Thoracic aorta (tissue), 2 donors: Measurements from ENCODE around the gene HDAC11. TPM values are rescaled to one million over a fixed set of nuclear protein-coding genes. Genes with fewer than 3 reads are reported as not detected.
"Not testable (repeated sequence)": the region's sequence is repeated elsewhere in the genome, so short reads cannot be mapped to it uniquely, and the experiment has no call there.

ENCODE experiments used
- ATAC-seq: fragments of 150-250 bp; one replicate; pipeline ENCODE4 v1.8.0; 2017; ENCODE audit warnings: low read depth; ENCODE audit not compliant: insufficient number of reproducible peaks, low FRiP score
- DNase-seq: peaks from one replicate; pipeline ENCODE4 v3.0.0-alpha.2; 2020; ENCODE audit warnings: low spot score
- H3K27ac ChIP-seq, 2 donors: fragments of 200-600 bp; sonication (generic); 1 replicate in 1 of 2; 2 replicates in 1 of 2; pipeline ENCODE4 v1.5.1; 2016; ENCODE audit warnings: mild to moderate bottlenecking in 2 of 2, moderate library complexity in 2 of 2
- H3K27me3 ChIP-seq: fragments of 200-600 bp; sonication (generic); replicated peaks from 2 replicates; pipeline ENCODE4 v1.6.0; 2016; ENCODE audit warnings: mild to moderate bottlenecking; ENCODE audit not compliant: insufficient read depth
- H3K36me3 ChIP-seq: fragments of 200-600 bp; sonication (generic); one replicate; pipeline ENCODE4 v1.5.1; 2016
- H3K4me1 ChIP-seq, 2 donors: fragments of 200-600 bp; sonication (generic); 1 replicate in 1 of 2; 2 replicates in 1 of 2; pipeline versions ENCODE4 v1.5.1 to v1.6.0; 2016; ENCODE audit warnings: low read depth in 2 of 2, mild to moderate bottlenecking in 1 of 2; ENCODE audit not compliant: control insufficient read depth in 1 of 2
- H3K4me3 ChIP-seq: fragments of 200-600 bp; sonication (generic); 2 replicates; pipeline ENCODE4 v1.5.1; 2016; ENCODE audit warnings: mild to moderate bottlenecking
- H3K9me3 ChIP-seq: fragments of 200-600 bp; sonication (generic); 2 replicates; pipeline ENCODE4 v1.5.1; 2016
- CTCF ChIP-seq: fragments of 200-600 bp; sonication (generic); IDR thresholded peaks from one replicate; pipeline ENCODE4 v1.5.1; 2019; ENCODE audit warnings: antibody characterized with exemption
- total RNA-seq, 2 donors: library from RNA; depleted of rRNA; stranded (reverse); fragments of >200 nt; gene quantifications; one replicate each; pipeline versions ENCODE4 v1.1.0 to v1.2.3, GENCODE V29; 2016

The HDAC11 gene
- total RNA-seq, 2 donors from 2014 or later, result 15.8 to 17.4 TPM

GRCh38 chr3:13495921-13496723 lies 16.0 kb downstream of the HDAC11 start:
- Histone ChIP-seq H3K27me3 (no peaks in the 10 kb centered on the region), H3K27ac (no peak overlapping the region), H3K36me3 (no peaks in the 10 kb centered on the region), H3K9me3 (no peaks in the 10 kb centered on the region), H3K4me1 (peaks cover 5 to 12% of the 10 kb centered on the region in 2 donors), H3K4me3 (no peak overlapping the region)
- DNase-seq (peak; percentile 41), ATAC-seq (peak; percentile 87)
- TF ChIP-seq CTCF, result peak; percentile 93

GRCh38 chr3:13496879-13497278 lies 16.8 kb downstream of the HDAC11 start:
- H3K4me1 ChIP-seq, result peaks cover 5 to 12% of the 10 kb centered on the region in 2 donors
- no peak overlapping the region for H3K4me3 ChIP-seq
- H3K36me3 ChIP-seq, result no peaks in the 10 kb centered on the region
- DNase-seq (no peak), ATAC-seq (no peak)
- no peaks in the 10 kb centered on the region for H3K9me3 ChIP-seq
- H3K27ac ChIP-seq, result no peak overlapping the region
- H3K27me3 ChIP-seq, result no peaks in the 10 kb centered on the region
- TF ChIP-seq CTCF, result no peak

GRCh38 chr3:13497386-13497785 lies 17.3 kb downstream of the HDAC11 start:
- no peaks in the 10 kb centered on the region for H3K9me3 ChIP-seq
- no peak overlapping the region for H3K4me3 ChIP-seq
- H3K36me3 ChIP-seq, result no peaks in the 10 kb centered on the region
- peaks cover 5 to 12% of the 10 kb centered on the region in 2 donors for H3K4me1 ChIP-seq
- DNase-seq, result no peak
- ATAC-seq, result no peak
- no peak overlapping the region for H3K27ac ChIP-seq
- no peaks in the 10 kb centered on the region for H3K27me3 ChIP-seq
- no peak for TF ChIP-seq CTCF

GRCh38 chr3:13498354-13499060 lies 18.4 kb downstream of the HDAC11 start:
- H3K9me3 ChIP-seq, result no peaks in the 10 kb centered on the region
- no peak overlapping the region for H3K27ac ChIP-seq
- no peak for TF ChIP-seq CTCF
- H3K36me3 ChIP-seq, result peaks cover 2% of the 10 kb centered on the region
- no peak for ATAC-seq
- peaks cover 5 to 12% of the 10 kb centered on the region in 2 donors for H3K4me1 ChIP-seq
- no peak overlapping the region for H3K4me3 ChIP-seq
- no peaks in the 10 kb centered on the region for H3K27me3 ChIP-seq
- no peak for DNase-seq

GRCh38 chr3:13499246-13499645 lies 19.1 kb downstream of the HDAC11 start:
- not testable (repeated sequence) for H3K27me3 ChIP-seq, H3K27ac ChIP-seq, H3K9me3 ChIP-seq, H3K36me3 ChIP-seq, DNase-seq, H3K4me3 ChIP-seq, ATAC-seq
- H3K4me1 ChIP-seq, result peaks cover 5 to 12% of the 10 kb centered on the region in 2 donors
